ENCODE measurements around the gene NEDD1.

Gene NEDD1

GRCh38 chr12:96906498-96906848 is 584 bp upstream of the NEDD1 start:
- Histone ChIP-seq H3K9me3 (no peaks in the 10 kb centered on the region), H3K27me3 (no peaks in the 10 kb centered on the region), H3K36me3 (no peaks in the 10 kb centered on the region), H3K4me1 (no peaks in the 10 kb centered on the region), H3K4me3 (ENCODE audit: low read depth, low read length) (peak overlapping the region; percentile 93)
- no peak for TF ChIP-seq CTCF (IDR thresholded peaks at IDR 0.05; ENCODE audit: low read depth, low read length)
- no peak for DNase-seq

- Histone ChIP-seq H3K4me1 (no peaks in the 10 kb centered on the region), H3K36me3 (no peaks in the 10 kb centered on the region), H3K4me3 (ENCODE audit: low read depth, low read length) (peak overlapping the region; percentile 93), H3K27me3 (no peaks in the 10 kb centered on the region), H3K9me3 (no peaks in the 10 kb centered on the region)
- no peak for TF ChIP-seq CTCF (IDR thresholded peaks at IDR 0.05; ENCODE audit: low read depth, low read length)
- DNase-seq = peak; percentile 18
Measured at GRCh38 chr12:96907671-96908422, 790 bp downstream of the NEDD1 start.

- no peak for DNase-seq
- Histone ChIP-seq H3K9me3 (no peaks in the 10 kb centered on the region), H3K4me1 (no peaks in the 10 kb centered on the region), H3K36me3 (no peaks in the 10 kb centered on the region), H3K4me3 (ENCODE audit: low read depth, low read length) (peak overlapping the region; percentile 93), H3K27me3 (no peaks in the 10 kb centered on the region)
- TF ChIP-seq CTCF (IDR thresholded peaks at IDR 0.05; ENCODE audit: low read depth, low read length) = no peak
Measured at GRCh38 chr12:96908423-96908675, 1.3 kb downstream of the NEDD1 start.

- Histone ChIP-seq H3K9me3 (no peaks in the 10 kb centered on the region), H3K4me1 (no peaks in the 10 kb centered on the region), H3K27me3 (no peaks in the 10 kb centered on the region), H3K36me3 (no peaks in the 10 kb centered on the region), H3K4me3 (ENCODE audit: low read depth, low read length) (no peak overlapping the region)
- DNase-seq = no peak
- no peak for TF ChIP-seq CTCF (IDR thresholded peaks at IDR 0.05; ENCODE audit: low read depth, low read length)
Measured at GRCh38 chr12:96912261-96912660, 5.2 kb downstream of the NEDD1 start.

- no peak for DNase-seq
- no peak for TF ChIP-seq CTCF (IDR thresholded peaks at IDR 0.05; ENCODE audit: low read depth, low read length)
- H3K4me3 ChIP-seq (ENCODE audit: low read depth, low read length) = no peak overlapping the region
- H3K4me1 ChIP-seq = no peaks in the 10 kb centered on the region
- H3K36me3 ChIP-seq = no peaks in the 10 kb centered on the region
- H3K27me3 ChIP-seq = no peaks in the 10 kb centered on the region
- no peaks in the 10 kb centered on the region for H3K9me3 ChIP-seq
Measured at GRCh38 chr12:96912943-96913342, 5.9 kb downstream of the NEDD1 start.

- Histone ChIP-seq H3K27me3 (no peaks in the 10 kb centered on the region), H3K4me3 (ENCODE audit: low read depth, low read length) (no peak overlapping the region), H3K4me1 (no peaks in the 10 kb centered on the region; the same call in 1 of the 2 replicates), H3K36me3 (no peaks in the 10 kb centered on the region; the same call in 1 of the 2 replicates), H3K9me3 (no peaks in the 10 kb centered on the region)
- no peak for TF ChIP-seq CTCF (IDR thresholded peaks at IDR 0.05; ENCODE audit: low read depth, low read length)
- DNase-seq = no peak
Measured at GRCh38 chr12:96919510-96920210, 12.6 kb downstream of the NEDD1 start.
